Measurements from ENCODE around the gene KIAA0040.

The KIAA0040 gene

DNA sequence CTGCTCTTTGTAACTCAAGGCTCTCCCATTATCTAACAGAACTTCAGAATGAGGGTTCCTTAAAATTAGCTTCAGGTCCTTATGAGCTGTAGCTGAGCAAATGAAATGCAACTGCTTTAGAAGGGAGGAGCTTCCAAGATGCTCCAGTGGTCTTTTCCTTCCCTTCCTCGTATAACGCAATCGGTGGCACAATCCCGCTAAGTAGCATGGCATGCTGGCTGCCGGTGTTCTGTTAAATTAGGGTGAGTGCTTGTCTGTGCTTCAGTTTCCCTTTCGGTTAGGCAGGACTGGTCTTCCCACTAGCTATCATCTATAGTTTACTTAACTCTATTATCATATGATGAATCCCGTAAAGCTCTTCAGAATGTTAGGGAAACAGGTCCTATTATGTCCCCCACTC lies 917 bp downstream of the KIAA0040 start:
- Mint-ChIP-seq H3K9me3 (no peaks in the 10 kb centered on the region), H3K27ac (peak overlapping the region; percentile 88), H3K27me3 (no peaks in the 10 kb centered on the region), H3K4me1 (peaks cover 66% of the 10 kb centered on the region), H3K4me3 (peak overlapping the region; percentile 99), H3K36me3 (peaks cover 35% of the 10 kb centered on the region)
- DNase-seq (ENCODE audit: low spot score in 2 of 2) (peak in 1 of 2 donors; percentile 16), ATAC-seq (ENCODE audit: low read depth) (peak; percentile 32)

DNA sequence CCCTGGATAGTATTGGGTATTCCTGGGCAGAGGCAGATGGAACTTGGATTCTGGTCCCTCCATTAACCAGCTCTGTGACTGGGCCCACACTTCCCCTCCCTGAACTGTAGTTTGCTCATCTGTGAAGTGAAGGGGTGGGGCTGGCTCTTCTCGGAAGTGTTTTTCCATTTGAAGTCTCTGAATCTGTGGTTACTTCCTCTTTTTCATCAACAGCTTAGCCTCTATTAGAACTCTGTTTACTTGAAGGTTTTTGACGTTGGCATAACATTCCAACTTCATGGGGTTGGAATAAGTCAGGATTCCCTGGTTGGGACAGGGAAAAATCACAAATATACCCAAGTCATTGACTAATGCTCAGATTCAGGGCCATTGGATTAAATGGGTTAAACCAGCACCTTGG lies 3.6 kb downstream of the KIAA0040 start:
- ATAC-seq (ENCODE audit: low read depth), result peak; percentile 83
- peak overlapping the region; percentile 99 for H3K4me3 Mint-ChIP-seq
- peak overlapping the region; percentile 88 for H3K27ac Mint-ChIP-seq
- no peaks in the 10 kb centered on the region for H3K9me3 Mint-ChIP-seq
- DNase-seq (ENCODE audit: low spot score in 2 of 2), result peak in 1 of 2 donors; percentile 63
- H3K27me3 Mint-ChIP-seq, result no peaks in the 10 kb centered on the region
- peaks cover 46% of the 10 kb centered on the region for H3K36me3 Mint-ChIP-seq
- peaks cover 70% of the 10 kb centered on the region for H3K4me1 Mint-ChIP-seq

DNA sequence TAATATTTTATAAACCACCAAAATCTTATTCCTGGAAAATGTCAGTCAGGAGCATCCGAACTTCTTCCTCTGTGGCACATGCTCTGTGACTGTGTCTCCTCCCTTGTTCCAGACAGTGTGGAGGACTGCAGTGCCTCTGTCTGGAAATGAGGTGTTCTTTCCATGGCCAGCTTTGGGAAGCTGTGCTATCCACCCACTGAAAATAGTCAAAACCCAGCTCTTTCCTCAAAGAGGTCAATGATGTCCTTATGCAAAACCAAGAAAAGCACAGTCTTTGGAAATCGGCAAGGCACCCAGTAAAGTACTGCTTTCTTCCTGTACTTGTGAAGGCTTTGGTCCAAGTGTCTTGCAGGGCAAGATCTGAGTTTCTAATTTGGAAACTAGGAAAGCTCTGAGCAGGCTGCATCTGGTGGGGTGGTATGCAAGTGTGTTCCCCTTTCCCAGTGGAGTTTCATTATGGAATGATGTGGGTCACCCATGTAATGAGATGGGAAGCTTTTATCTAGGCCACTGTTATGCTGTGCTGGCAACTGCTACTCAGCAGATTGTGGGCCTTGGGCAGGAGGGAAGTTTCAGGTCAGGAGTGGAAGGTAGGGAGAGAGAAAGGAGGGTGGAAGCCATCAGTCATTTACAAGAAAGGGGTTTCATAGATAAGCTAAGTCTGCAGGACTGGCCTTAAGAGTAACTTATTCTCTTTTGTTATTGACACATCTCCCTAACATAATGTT lies 6.0 kb downstream of the KIAA0040 start:
- Mint-ChIP-seq H3K27ac (peak overlapping the region; percentile 88), H3K9me3 (no peaks in the 10 kb centered on the region), H3K4me3 (peak overlapping the region; percentile 99), H3K4me1 (peaks cover 83% of the 10 kb centered on the region), H3K36me3 (peaks cover 61% of the 10 kb centered on the region), H3K27me3 (no peaks in the 10 kb centered on the region)
- DNase-seq (ENCODE audit: low spot score in 2 of 2) (no peak), ATAC-seq (ENCODE audit: low read depth) (no peak)

DNA sequence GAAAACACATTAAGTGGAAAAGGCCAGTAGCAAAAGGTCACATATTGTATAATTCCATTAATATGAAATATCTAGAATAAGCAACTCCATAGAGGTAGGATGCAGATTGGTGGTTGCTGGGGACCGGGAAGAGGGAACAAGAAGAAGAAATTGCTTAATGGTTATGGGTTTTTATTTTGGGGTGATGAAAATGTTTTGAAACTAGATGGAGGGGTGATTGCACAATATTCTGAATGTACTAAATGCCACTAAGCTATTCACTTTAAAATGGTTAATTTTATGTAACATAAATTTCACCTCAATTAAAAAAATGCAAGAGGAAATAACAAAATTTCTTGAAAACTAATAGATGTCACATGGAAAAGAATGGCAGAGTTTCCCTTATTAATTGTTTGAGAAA lies 6.7 kb downstream of the KIAA0040 start:
- no peak for DNase-seq (ENCODE audit: low spot score in 2 of 2)
- no peak for ATAC-seq (ENCODE audit: low read depth)
- H3K27ac Mint-ChIP-seq, result peak overlapping the region; percentile 39
- H3K4me3 Mint-ChIP-seq, result peak overlapping the region; percentile 59
- peaks cover 87% of the 10 kb centered on the region for H3K4me1 Mint-ChIP-seq
- peaks cover 64% of the 10 kb centered on the region for H3K36me3 Mint-ChIP-seq
- H3K9me3 Mint-ChIP-seq, result no peaks in the 10 kb centered on the region
- H3K27me3 Mint-ChIP-seq, result no peaks in the 10 kb centered on the region

DNA sequence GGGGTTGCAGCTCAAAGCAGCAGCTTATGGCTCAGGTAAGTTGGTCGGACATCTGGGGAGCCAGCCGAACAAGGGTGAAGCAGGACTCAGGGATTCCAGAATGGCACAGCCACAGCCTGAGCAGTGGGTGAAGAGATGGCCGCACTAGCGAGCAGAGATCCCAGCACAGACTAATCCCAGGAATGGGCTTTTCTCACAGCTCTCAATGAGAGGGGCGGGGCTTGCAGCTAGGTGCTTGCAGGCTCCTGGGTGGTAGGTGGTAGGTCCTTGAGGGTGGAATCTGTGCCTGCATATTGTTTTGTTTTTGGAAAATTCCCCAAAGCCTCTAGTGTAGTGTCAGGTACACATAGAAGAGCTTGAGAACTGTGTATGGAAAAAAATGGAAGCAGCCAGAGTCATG lies 9.0 kb downstream of the KIAA0040 start:
- H3K4me3 Mint-ChIP-seq, result peak overlapping the region; percentile 3
- H3K27ac Mint-ChIP-seq, result peak overlapping the region; percentile 83
- H3K9me3 Mint-ChIP-seq, result no peaks in the 10 kb centered on the region
- ATAC-seq (ENCODE audit: low read depth), result no peak
- no peak for DNase-seq (ENCODE audit: low spot score in 2 of 2)
- H3K4me1 Mint-ChIP-seq, result peaks cover 84% of the 10 kb centered on the region
- H3K36me3 Mint-ChIP-seq, result peaks cover 57% of the 10 kb centered on the region
- no peaks in the 10 kb centered on the region for H3K27me3 Mint-ChIP-seq

DNA sequence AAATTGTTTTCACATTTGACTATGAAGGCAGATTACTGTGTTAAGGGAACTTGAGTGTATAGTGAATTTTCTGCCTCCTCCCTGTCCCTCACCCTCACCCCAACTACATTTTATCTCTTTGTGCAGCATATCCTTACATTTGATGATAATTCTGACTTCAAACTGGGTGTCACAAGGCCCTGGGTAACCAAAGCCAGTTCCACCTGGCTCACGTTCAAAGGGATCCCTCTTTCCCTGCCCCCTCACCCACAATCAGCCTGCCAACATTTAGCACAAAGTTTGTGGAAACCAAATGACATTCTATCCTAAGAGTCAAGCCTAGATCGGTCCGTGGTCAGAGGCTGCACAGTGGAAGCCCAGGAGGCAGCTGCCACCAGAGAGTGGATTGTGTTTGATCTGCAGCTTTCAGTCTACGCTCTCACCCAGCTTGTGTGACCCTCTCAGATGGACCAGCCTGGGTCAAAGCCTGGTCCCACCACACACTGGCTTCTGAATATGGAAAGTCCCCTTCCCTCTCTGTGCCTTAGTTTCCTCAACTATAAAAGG lies 10.3 kb downstream of the KIAA0040 start:
- Mint-ChIP-seq H3K4me1 (peaks cover 79% of the 10 kb centered on the region), H3K36me3 (peaks cover 49% of the 10 kb centered on the region), H3K27me3 (no peaks in the 10 kb centered on the region), H3K4me3 (no peak overlapping the region), H3K27ac (peak overlapping the region; percentile 83), H3K9me3 (no peaks in the 10 kb centered on the region)
- no peak for ATAC-seq (ENCODE audit: low read depth)
- DNase-seq (ENCODE audit: low spot score in 2 of 2), result no peak

DNA sequence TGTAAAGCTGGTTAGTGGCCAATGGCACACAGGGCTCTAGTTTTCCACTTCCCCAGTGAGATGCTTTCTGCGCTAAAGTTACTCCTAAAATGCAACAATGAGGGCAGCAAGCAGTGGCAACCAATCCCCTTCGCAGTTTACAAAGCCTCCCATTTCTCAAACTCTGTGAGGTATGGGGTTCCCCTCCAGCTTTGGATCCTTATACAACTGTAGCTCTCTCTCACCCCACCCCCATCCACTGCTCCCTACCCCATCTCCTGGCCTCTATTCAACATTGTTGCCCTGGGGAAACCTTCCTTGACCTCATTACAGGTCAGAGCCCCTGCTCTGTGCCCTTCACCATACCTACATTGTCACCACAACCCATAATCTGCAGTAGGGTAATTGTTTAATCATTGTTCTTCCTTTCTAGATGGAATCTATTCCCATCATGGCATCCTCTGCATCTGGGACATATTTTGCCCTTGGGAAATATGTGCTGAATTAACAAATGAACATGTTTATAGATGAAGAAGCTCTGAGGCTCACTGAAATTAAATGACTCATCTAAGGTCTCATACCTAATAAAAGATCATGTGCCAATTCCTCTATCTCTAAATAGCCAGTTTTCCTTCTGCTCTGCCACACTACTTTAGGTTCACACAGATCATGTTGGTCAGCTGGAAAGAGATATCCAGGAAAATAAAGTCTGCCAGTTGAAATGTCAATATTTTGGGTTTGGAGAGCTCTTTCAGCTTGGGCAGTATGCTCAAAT lies 12.6 kb downstream of the KIAA0040 start:
- Mint-ChIP-seq H3K36me3 (peaks cover 51% of the 10 kb centered on the region), H3K4me1 (peaks cover 64% of the 10 kb centered on the region), H3K4me3 (peak overlapping the region; percentile 44), H3K9me3 (no peaks in the 10 kb centered on the region), H3K27ac (peak overlapping the region; percentile 87), H3K27me3 (no peaks in the 10 kb centered on the region)
- DNase-seq (ENCODE audit: low spot score in 2 of 2) (no peak), ATAC-seq (ENCODE audit: low read depth) (no peak)

DNA sequence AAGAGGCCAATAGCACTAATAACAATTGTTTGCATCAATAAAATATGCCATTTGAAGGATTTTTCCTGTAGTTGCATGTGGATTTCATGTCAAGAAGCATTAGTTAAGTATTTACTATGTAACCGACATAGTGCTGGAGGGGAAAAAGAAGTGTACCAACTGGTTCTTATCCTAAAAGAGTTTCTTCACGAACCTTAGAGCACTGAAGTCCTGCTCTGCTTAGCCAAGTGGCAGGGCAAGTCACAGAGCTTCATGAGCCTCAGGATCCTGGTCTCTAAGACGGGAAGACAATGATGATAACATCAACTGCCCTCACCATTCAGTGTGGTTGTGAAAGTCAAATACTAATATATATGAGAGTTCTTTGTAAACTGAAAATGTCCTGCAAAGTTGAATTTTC lies 14.1 kb downstream of the KIAA0040 start:
- Mint-ChIP-seq H3K4me3 (no peak overlapping the region), H3K27me3 (no peaks in the 10 kb centered on the region), H3K27ac (peak overlapping the region; percentile 53), H3K9me3 (no peaks in the 10 kb centered on the region), H3K4me1 (peaks cover 64% of the 10 kb centered on the region), H3K36me3 (peaks cover 56% of the 10 kb centered on the region)
- no peak for DNase-seq (ENCODE audit: low spot score in 2 of 2)
- no peak for ATAC-seq (ENCODE audit: low read depth)

DNA sequence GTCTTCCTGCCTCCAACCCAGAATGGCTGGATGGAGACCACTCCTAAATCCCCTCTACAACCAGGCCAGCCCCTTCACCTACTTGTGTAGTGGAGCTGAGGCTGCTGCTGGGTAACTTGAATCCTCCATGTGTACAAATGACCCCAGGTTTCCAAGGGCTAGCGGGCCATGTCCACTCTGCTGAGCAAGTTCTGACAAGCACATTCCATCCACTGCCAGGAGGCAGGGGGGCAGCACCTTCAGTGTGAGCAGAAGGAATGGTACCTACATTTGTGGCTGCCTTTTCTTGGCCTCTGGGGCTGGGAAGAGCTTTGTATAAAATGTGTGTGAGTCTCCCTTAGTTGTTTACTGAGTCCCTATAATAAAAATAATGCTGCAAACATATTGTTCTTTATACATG lies 14.5 kb downstream of the KIAA0040 start:
- H3K4me1 Mint-ChIP-seq, result peaks cover 62% of the 10 kb centered on the region

DNA sequence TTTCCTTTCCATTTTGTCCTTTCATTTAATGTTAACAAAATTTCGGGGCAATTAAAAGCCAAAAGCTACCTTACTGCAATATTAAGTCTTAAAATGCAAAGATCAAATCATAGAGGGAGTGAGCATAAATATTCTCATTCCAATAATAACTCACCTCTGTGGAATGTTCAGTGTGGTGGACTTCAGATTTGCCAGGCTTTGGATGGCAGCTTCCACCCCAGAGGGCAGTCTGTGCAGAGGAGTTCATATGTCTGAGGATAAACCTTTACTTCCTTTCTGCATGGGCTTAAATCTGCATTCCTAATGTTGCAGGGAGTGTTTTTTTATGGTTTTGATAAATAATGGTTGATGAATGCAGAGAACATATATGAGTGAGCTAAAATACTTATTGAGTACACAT lies 16.3 kb downstream of the KIAA0040 start:
- ATAC-seq (ENCODE audit: low read depth), result no peak
- Mint-ChIP-seq H3K4me3 (no peak overlapping the region), H3K27ac (no peak overlapping the region), H3K4me1 (peaks cover 49% of the 10 kb centered on the region), H3K27me3 (no peaks in the 10 kb centered on the region), H3K36me3 (peaks cover 47% of the 10 kb centered on the region), H3K9me3 (no peaks in the 10 kb centered on the region)
- DNase-seq (ENCODE audit: low spot score in 2 of 2), result no peak

More for the DNA sequence above, 14.5 kb downstream of the KIAA0040 start:
- DNase-seq (ENCODE audit: low spot score in 2 of 2) (no peak), ATAC-seq (ENCODE audit: low read depth) (no peak)
- Mint-ChIP-seq H3K9me3 (no peaks in the 10 kb centered on the region), H3K27me3 (no peaks in the 10 kb centered on the region), H3K27ac (peak overlapping the region; percentile 53), H3K36me3 (peaks cover 55% of the 10 kb centered on the region), H3K4me3 (no peak overlapping the region)

DNA sequence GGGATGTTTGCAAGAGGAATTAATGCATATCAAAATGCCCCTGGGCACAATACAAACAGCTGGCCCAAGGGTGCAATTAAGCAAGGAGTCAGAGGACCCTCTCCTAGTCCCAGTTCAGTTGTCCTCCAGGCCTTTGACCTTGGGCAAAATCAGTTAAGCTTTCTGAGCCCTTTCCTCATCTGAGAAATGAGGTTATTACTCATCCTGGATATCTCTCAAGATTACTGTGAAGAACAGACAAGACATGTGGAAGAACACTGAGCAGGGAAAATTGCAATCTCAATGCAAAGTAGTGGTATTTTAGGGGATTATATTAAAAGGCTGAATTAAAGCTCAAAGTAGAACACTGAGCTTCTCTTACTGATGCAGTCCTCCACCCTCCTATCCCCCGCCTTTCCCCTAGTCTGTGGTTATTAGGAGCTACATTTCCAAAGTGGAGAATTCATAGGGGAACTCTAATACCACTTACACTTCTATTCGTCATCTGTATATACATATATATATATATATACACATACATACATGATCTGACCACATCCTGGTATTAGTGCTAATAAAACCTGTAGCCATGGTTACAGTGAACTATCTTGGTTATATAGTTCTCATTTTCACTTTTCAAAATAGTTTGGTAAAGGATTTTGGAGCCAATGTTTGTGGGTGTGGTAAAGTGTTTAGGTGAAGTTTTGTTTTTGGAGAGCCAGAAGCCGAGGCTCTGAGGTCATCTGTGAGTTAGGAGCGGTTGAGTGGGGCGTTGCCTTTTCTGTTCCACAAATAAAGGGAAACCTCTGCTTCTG lies 18.1 kb downstream of the KIAA0040 start:
- Mint-ChIP-seq H3K9me3 (no peaks in the 10 kb centered on the region), H3K27me3 (no peaks in the 10 kb centered on the region), H3K36me3 (peaks cover 55% of the 10 kb centered on the region), H3K4me3 (peak overlapping the region; percentile 18), H3K4me1 (peaks cover 55% of the 10 kb centered on the region), H3K27ac (peak overlapping the region; percentile 85)
- ATAC-seq (ENCODE audit: low read depth) (peak; percentile 43), DNase-seq (ENCODE audit: low spot score in 2 of 2) (no peak)

DNA sequence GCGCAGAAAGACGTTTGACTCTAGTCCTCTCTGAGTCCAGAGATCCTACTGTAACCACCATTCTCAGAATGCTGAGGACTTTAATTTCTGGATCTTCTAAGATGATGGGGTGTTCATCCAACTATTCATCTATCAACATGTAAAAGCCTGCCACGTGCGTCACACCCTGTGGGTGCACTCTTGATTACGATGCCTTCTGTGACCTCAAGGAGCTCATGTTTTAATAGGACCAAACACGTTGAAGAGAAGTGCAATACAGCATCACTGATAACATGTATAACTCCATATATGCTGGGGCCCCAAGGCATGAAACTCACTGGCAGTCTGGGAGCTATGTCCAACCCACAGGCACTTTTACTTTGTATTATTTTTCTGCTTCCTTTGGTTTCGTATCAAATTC lies 19.0 kb downstream of the KIAA0040 start:
- Mint-ChIP-seq H3K27me3 (no peaks in the 10 kb centered on the region), H3K4me1 (peaks cover 52% of the 10 kb centered on the region), H3K36me3 (peaks cover 50% of the 10 kb centered on the region), H3K4me3 (no peak overlapping the region), H3K9me3 (no peaks in the 10 kb centered on the region), H3K27ac (peak overlapping the region; percentile 85)
- ATAC-seq (ENCODE audit: low read depth) (no peak), DNase-seq (ENCODE audit: low spot score in 2 of 2) (no peak)

DNA sequence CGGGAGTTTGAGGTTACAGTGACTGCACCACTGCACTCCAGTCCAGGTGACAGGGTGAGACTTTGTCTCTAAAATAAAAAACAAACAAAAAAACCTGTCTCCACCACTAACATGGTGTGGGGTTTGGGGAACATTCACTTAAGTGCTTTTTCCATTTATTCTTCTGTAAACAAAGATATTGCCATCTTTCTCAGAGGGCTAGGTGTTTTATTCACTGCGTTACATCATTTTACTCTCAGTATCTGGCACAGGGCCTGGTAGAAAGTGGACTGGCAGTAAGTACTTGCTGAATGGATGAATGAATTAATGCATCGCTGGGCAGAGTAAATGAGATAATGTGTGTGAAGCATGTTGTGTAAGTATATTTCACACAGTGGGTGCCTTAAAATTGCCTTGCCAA lies 20.1 kb downstream of the KIAA0040 start:
- H3K36me3 Mint-ChIP-seq, result peaks cover 54% of the 10 kb centered on the region
- DNase-seq (ENCODE audit: low spot score in 2 of 2) (no peak), ATAC-seq (ENCODE audit: low read depth) (no peak)
- no peaks in the 10 kb centered on the region for H3K27me3 Mint-ChIP-seq
- peak overlapping the region; percentile 66 for H3K27ac Mint-ChIP-seq
- H3K4me3 Mint-ChIP-seq, result no peak overlapping the region
- H3K4me1 Mint-ChIP-seq, result peaks cover 50% of the 10 kb centered on the region
- H3K9me3 Mint-ChIP-seq, result no peaks in the 10 kb centered on the region
